Endometrial microvascular endothelial cells (primary cell): ENCODE measurements around the gene CRK. TPM values are rescaled to one million over a fixed set of nuclear protein-coding genes. Genes with fewer than 3 reads are reported as not detected.
"Not testable (repeated sequence)": the region's sequence is repeated elsewhere in the genome, so short reads cannot be mapped to it uniquely, and the experiment has no call there.

Experiments
- in situ Hi-C: cut with HindIII; loops from 2 replicates; pipeline ENCODE4 v1.10.0; 2017; ENCODE audit warnings: low sequenced_read_pairs, low pct_unique_long_range_greater_than_20kb; ENCODE audit errors: inconsistent ontology term
- total RNA-seq: library from RNA; depleted of rRNA; stranded (reverse); fragments of >200 nt; gene quantifications from one replicate; pipeline ENCODE4 v1.2.3, GENCODE V29; 2015; ENCODE audit errors: inconsistent ontology term

Gene CRK
- total RNA-seq, 1 donor from 2014 or later: 96.0 TPM

- in situ Hi-C loops: not testable (repeated sequence)
Observed at GRCh38 chr17:1442721-1443120, 13.3 kb downstream of the CRK start.

GRCh38 chr17:1442187-1442586 is 13.8 kb downstream of the CRK start:
- in situ Hi-C loops: no loop called here

GRCh38 chr17:1440921-1441320 is 15.1 kb downstream of the CRK start:
- in situ Hi-C loops: no loop called here

- in situ Hi-C loops: no loop called here
Observed at GRCh38 chr17:1438593-1439083, 17.4 kb downstream of the CRK start.

GRCh38 chr17:1435326-1435725 is 20.7 kb downstream of the CRK start:
- in situ Hi-C loops: no loop called here

- in situ Hi-C loops: no loop called here
Observed at GRCh38 chr17:1434150-1434549, 21.9 kb downstream of the CRK start.

GRCh38 chr17:1431631-1432104 is 24.4 kb downstream of the CRK start:
- in situ Hi-C loops: no loop called here

- in situ Hi-C loops: no loop called here
Observed at GRCh38 chr17:1423456-1424135, 32.4 kb downstream of the CRK start.

- in situ Hi-C loops: no loop called here
Observed at GRCh38 chr17:1422885-1423284, 33.1 kb downstream of the CRK start.

- in situ Hi-C loops: no loop called here
Observed at GRCh38 chr17:1421470-1421869, 34.6 kb downstream of the CRK start.

- in situ Hi-C loops: no loop called here
Observed at GRCh38 chr17:1420981-1421380, 35.1 kb downstream of the CRK start.

- in situ Hi-C loops: no loop called here
Observed at GRCh38 chr17:1420163-1420562, 35.9 kb downstream of the CRK start.

GRCh38 chr17:1418476-1418875 is 37.6 kb downstream of the CRK start:
- in situ Hi-C loops: not testable (repeated sequence)

GRCh38 chr17:1416414-1416813 is 39.6 kb downstream of the CRK start:
- in situ Hi-C loops: no loop called here

GRCh38 chr17:1414634-1415033 is 41.4 kb downstream of the CRK start:
- in situ Hi-C loops: no loop called here

GRCh38 chr17:1414001-1414574 is 41.9 kb downstream of the CRK start:
- in situ Hi-C loops: no loop called here

- in situ Hi-C loops: no loop called here
Observed at GRCh38 chr17:1413281-1413791, 42.7 kb downstream of the CRK start.

- in situ Hi-C loops: no loop called here
Observed at GRCh38 chr17:1412185-1413110, 43.6 kb downstream of the CRK start.

GRCh38 chr17:1402262-1402586 is 53.8 kb downstream of the CRK start:
- in situ Hi-C loops: no loop called here
